ENCODE measurements around the gene RIPOR2. TPM values are rescaled to one million over a fixed set of nuclear protein-coding genes. Genes with fewer than 3 reads are reported as not detected.

The RIPOR2 gene
- total and polyA plus RNA-seq, 10 of the 15 experiments (the other 5 are each of a cell fraction or from before 2014, with no cell fraction given), result 22.2 to 48.2 (median 34.7) TPM

- TF ChIP-seq USF1 (IDR thresholded peaks at IDR 0.05; ENCODE audit: borderline replicate concordance, extremely low read length, insufficient read depth, low read depth, low read length) (no peak), PAX5 (IDR thresholded peaks at IDR 0.05; ENCODE audit: borderline replicate concordance, low read depth, low read length) (no peak), MEF2B (IDR thresholded peaks at IDR 0.05; ENCODE audit: partially characterized antibody, poor library complexity, severe bottlenecking) (no peak), SUPT20H (IDR thresholded peaks at IDR 0.05; ENCODE audit: borderline replicate concordance, control insufficient read depth, low read depth, low read length) (no peak), ETV6 (conservative IDR thresholded peaks at IDR 0.05 in 1 of 2, IDR thresholded peaks at IDR 0.05 in 1 of 2; ENCODE audit: borderline replicate concordance in 1 of 2, low read depth in 1 of 2) (no peak), TCF12 (IDR thresholded peaks at IDR 0.05; ENCODE audit: low read depth, low read length) (no peak)
These were observed 31.5 kb upstream of the RIPOR2 start (continued) for GRCh38 chr6:24967211-24967610.

GRCh38 chr6:24966381-24966780, 30.6 kb upstream of the RIPOR2 start:
- H3K4me1 ChIP-seq (ENCODE audit: control insufficient read depth, insufficient read depth, low read length), result peaks cover 5% of the 10 kb centered on the region
- no peaks in the 10 kb centered on the region for H4K20me1 ChIP-seq (ENCODE audit: control insufficient read depth, insufficient read depth)
- DNase-seq (ENCODE audit: low read depth, low spot score) (no peak), FAIRE-seq (no peak), ATAC-seq (no peak)
- ChIA-PET POLR2A (no interaction called here), CTCF (interaction anchor here (0.8 to 3.5 kb wide), 4 partner anchors 9 to 110 kb away, joined by 4 to 15 read pairs (median 9); no protein-coding TSS in a partner anchor), SMC1A (ENCODE audit: uncharacterized antibody, unreplicated experiment) (interaction anchor here (1.0 to 2.5 kb wide), 7 partner anchors 8 to 33 kb away, joined by 3 to 13 read pairs (median 7); partner anchors contain the start of gene RIPOR2), RAD21 (ENCODE audit: unreplicated experiment) (interaction anchor here (3.4 kb wide), 1 partner anchor 25 kb away, joined by 13 read pairs; no protein-coding TSS in a partner anchor)
- intact Hi-C loops (cut with micrococcal nuclease; ENCODE audit: unreplicated experiment) (no loop called here), in situ Hi-C loops (cut with MboI) (no loop called here)
- no peak overlapping the region for H3K4me3 ChIP-seq
- H3K9me3 ChIP-seq (replicated peaks; ENCODE audit: control insufficient read depth, insufficient read depth, low read length), result no peaks in the 10 kb centered on the region
- 100% methylated on average over 4 of the region's 4 CpGs for WGBS (ENCODE audit: insufficient coverage, insufficient replicate concordance, low lambda C conversion rate, missing lambda C conversion rate)
- no peak overlapping the region for H3K27ac ChIP-seq (ENCODE audit: control insufficient read depth, insufficient read depth)
- H3K9ac ChIP-seq (ENCODE audit: control insufficient read depth, insufficient read depth, low read length), result no peak overlapping the region
- H2AFZ ChIP-seq (ENCODE audit: control insufficient read depth, low read depth, low read length), result no peak overlapping the region
- TF ChIP-seq NR2F1 (conservative IDR thresholded peaks at IDR 0.05) (no peak), JUNB (IDR thresholded peaks at IDR 0.05) (no peak), SUZ12 (IDR thresholded peaks at IDR 0.05; ENCODE audit: unreplicated experiment) (no peak), HDAC2 (IDR thresholded peaks at IDR 0.05) (no peak), ESRRA (IDR thresholded peaks at IDR 0.05; ENCODE audit: low read length) (no peak), RB1 (IDR thresholded peaks at IDR 0.05; ENCODE audit: borderline replicate concordance) (no peak), JUND (IDR thresholded peaks at IDR 0.05; ENCODE audit: low read depth, low read length) (no peak)
- TF ChIP-seq, protein P1, sequence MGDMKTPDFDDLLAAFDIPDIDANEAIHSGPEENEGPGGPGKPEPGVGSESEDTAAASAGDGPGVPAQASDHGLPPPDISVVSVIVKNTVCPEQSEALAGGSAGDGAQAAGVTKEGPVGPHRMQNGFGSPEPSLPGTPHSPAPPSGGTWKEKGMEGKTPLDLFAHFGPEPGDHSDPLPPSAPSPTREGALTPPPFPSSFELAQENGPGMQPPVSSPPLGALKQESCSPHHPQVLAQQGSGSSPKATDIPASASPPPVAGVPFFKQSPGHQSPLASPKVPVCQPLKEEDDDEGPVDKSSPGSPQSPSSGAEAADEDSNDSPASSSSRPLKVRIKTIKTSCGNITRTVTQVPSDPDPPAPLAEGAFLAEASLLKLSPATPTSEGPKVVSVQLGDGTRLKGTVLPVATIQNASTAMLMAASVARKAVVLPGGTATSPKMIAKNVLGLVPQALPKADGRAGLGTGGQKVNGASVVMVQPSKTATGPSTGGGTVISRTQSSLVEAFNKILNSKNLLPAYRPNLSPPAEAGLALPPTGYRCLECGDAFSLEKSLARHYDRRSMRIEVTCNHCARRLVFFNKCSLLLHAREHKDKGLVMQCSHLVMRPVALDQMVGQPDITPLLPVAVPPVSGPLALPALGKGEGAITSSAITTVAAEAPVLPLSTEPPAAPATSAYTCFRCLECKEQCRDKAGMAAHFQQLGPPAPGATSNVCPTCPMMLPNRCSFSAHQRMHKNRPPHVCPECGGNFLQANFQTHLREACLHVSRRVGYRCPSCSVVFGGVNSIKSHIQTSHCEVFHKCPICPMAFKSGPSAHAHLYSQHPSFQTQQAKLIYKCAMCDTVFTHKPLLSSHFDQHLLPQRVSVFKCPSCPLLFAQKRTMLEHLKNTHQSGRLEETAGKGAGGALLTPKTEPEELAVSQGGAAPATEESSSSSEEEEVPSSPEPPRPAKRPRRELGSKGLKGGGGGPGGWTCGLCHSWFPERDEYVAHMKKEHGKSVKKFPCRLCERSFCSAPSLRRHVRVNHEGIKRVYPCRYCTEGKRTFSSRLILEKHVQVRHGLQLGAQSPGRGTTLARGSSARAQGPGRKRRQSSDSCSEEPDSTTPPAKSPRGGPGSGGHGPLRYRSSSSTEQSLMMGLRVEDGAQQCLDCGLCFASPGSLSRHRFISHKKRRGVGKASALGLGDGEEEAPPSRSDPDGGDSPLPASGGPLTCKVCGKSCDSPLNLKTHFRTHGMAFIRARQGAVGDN (IDR thresholded peaks at IDR 0.05), result no peak
- no peak overlapping the region for H3K4me2 ChIP-seq (ENCODE audit: control insufficient read depth, insufficient read depth)
- no peaks in the 10 kb centered on the region for H3K36me3 ChIP-seq (ENCODE audit: control insufficient read depth in 2 of 2, insufficient read depth in 2 of 2, low read length in 1 of 2)
- no peaks in the 10 kb centered on the region for H3K79me2 ChIP-seq (ENCODE audit: control insufficient read depth, insufficient read depth, low read length)
- no TSS peak for BruUV-seq (replicated peaks)
- no peaks in the 10 kb centered on the region for H3K27me3 ChIP-seq (replicated peaks in 1 of 2; ENCODE audit: control insufficient read depth in 2 of 2, insufficient read depth in 2 of 2, low read length in 1 of 2)
